SK-N-SH (cell line): ENCODE results near the gene ZNF407. TPM values are rescaled to one million over a fixed set of nuclear protein-coding genes. Genes with fewer than 3 reads are reported as not detected.

ENCODE experiments used
- CTCF ChIA-PET: fragments of 300-600, 350-600 bp; formaldehyde crosslinking; extraction: SDS; loops from one replicate; lab custom pipeline; 2021; lab: Yijun Ruan, JAX
- POLR2A ChIA-PET: fragments of 350-600 bp; sonication (Branson Sonifier 250); formaldehyde crosslinking; extraction: SDS; loops from one replicate; lab custom pipeline; 2020; ENCODE audit warnings: antibody characterized with exemption, inconsistent platforms; lab: Yijun Ruan, JAX
- DNase-seq: peaks from one replicate; pipeline ENCODE4 v3.0.0; 2012
- H2AFZ ChIP-seq: fragments of 200-600 bp; sonication (generic); 2 replicates; pipeline ENCODE4 v1.8.1; 2016; ENCODE audit warnings: antibody characterized with exemption, mild to moderate bottlenecking, low read depth
- H3F3A ChIP-seq: fragments of 200-600 bp; sonication (generic); replicated peaks from 2 replicates; pipeline ENCODE3; 2016; ENCODE audit warnings: antibody characterized with exemption, mild to moderate bottlenecking; ENCODE audit not compliant: insufficient read depth
- H3K27ac ChIP-seq, 2 experiments: fragments of 200-500 bp in 1 of 2; fragments of 200-600 bp in 1 of 2; sonication (Bioruptor generic) in 1 of 2; sonication (generic), shearing (Covaris generic) in 1 of 2; 2 replicates each; pipeline versions ENCODE4 v1.5.1 to v1.6.1; 2014 to 2016; ENCODE audit warnings: low read depth in 2 of 2, inconsistent platforms in 1 of 2, low read length in 1 of 2, mild to moderate bottlenecking in 1 of 2, mixed read lengths in 1 of 2
- H3K27me3 ChIP-seq: fragments of 200-600 bp; sonication (generic), shearing (Covaris generic); 2 replicates; pipeline ENCODE4 v1.6.1; 2016; ENCODE audit warnings: mixed run types; ENCODE audit not compliant: insufficient read depth
- H3K36me3 ChIP-seq, 2 experiments: fragments of 200-500 bp in 1 of 2; fragments of 200-600 bp in 1 of 2; sonication (Bioruptor generic) in 1 of 2; sonication (generic) in 1 of 2; replicated peaks in 1 of 2; 2 replicates each; pipeline versions ENCODE3 to v1.5.1; 2014 to 2016; ENCODE audit warnings: low read length in 1 of 2, mild to moderate bottlenecking in 1 of 2; ENCODE audit not compliant: insufficient read depth in 2 of 2, control insufficient read depth in 1 of 2
- H3K4me1 ChIP-seq, 2 experiments: fragments of 200-500 bp in 1 of 2; fragments of 200-600 bp in 1 of 2; sonication (Bioruptor generic) in 1 of 2; sonication (generic), shearing (Covaris generic) in 1 of 2; 2 replicates each; pipeline versions ENCODE4 v1.5.1 to v1.6.1; 2014 to 2016; ENCODE audit warnings: low read depth in 1 of 2, low read length in 1 of 2, mixed run types in 1 of 2; ENCODE audit not compliant: insufficient read depth in 2 of 2, control insufficient read depth in 1 of 2
- H3K4me2 ChIP-seq: fragments of 200-600 bp; sonication (generic), shearing (Covaris generic); 2 replicates; pipeline ENCODE4 v1.6.1; 2017; ENCODE audit warnings: mixed run types
- H3K4me3 ChIP-seq, 2 experiments: fragments of 200-500 bp in 1 of 2; fragments of 200-600 bp in 1 of 2; sonication (Bioruptor generic) in 1 of 2; sonication (generic), shearing (Covaris generic) in 1 of 2; 2 replicates each; pipeline versions ENCODE4 v1.5.1 to v1.8.1; 2014 to 2016; ENCODE audit warnings: low read depth in 2 of 2, inconsistent platforms in 1 of 2, low read length in 1 of 2, mild to moderate bottlenecking in 1 of 2, mixed read lengths in 1 of 2, moderate library complexity in 1 of 2
- H3K79me2 ChIP-seq: fragments of 200-600 bp; sonication (generic); 2 replicates; pipeline ENCODE4 v1.8.1; 2017; ENCODE audit warnings: mild to moderate bottlenecking; ENCODE audit not compliant: insufficient read depth
- H3K9ac ChIP-seq: fragments of 200-600 bp; sonication (generic); 2 replicates; pipeline ENCODE4 v1.6.1; 2017; ENCODE audit warnings: mixed run types
- H3K9me2 ChIP-seq: fragments of 200-600 bp; sonication (generic); 2 replicates; pipeline ENCODE4 v1.6.1; 2017; ENCODE audit warnings: mixed run types
- H3K9me3 ChIP-seq: fragments of 200-600 bp; sonication (generic); 2 replicates; pipeline ENCODE4 v1.6.1; 2017; ENCODE audit warnings: mixed run types, mild to moderate bottlenecking, moderate library complexity
- H4K20me1 ChIP-seq: fragments of 200-600 bp; sonication (generic); 2 replicates; pipeline ENCODE4 v1.6.1; 2017; ENCODE audit warnings: mild to moderate bottlenecking, mixed run types; ENCODE audit not compliant: insufficient read depth
- CTCF ChIP-seq: fragments of 200-600 bp; sonication (generic); IDR thresholded peaks from 2 replicates; pipeline ENCODE4 v1.6.1; 2017; ENCODE audit warnings: antibody characterized with exemption, mild to moderate bottlenecking, moderate library complexity
- FOSL2 ChIP-seq: IDR thresholded peaks from 2 replicates; pipeline ENCODE4 v1.4.0; 2012; ENCODE audit warnings: low read depth, mild to moderate bottlenecking, moderate library complexity, borderline replicate concordance
- FOXJ3 ChIP-seq: sonication (generic); formaldehyde crosslinking; IDR thresholded peaks from 2 replicates; pipeline ENCODE4 v1.5.1; 2020; ENCODE audit warnings: mild to moderate bottlenecking, missing genetic modification reagents
- FOXM1 ChIP-seq: IDR thresholded peaks from 2 replicates; pipeline ENCODE4 v1.4.0; 2012; ENCODE audit warnings: low read depth, mild to moderate bottlenecking
- MEF2A ChIP-seq: IDR thresholded peaks from 2 replicates; pipeline ENCODE4 v1.4.0; 2012; ENCODE audit warnings: low read depth, borderline replicate concordance
- NFIC ChIP-seq: IDR thresholded peaks from 2 replicates; pipeline ENCODE4 v1.4.0; 2012; ENCODE audit warnings: borderline replicate concordance
- NRF1 ChIP-seq: IDR thresholded peaks from 2 replicates; pipeline ENCODE4 v1.6.1; 2012; ENCODE audit warnings: low read depth, mild to moderate bottlenecking, low read length
- PBX3 ChIP-seq: IDR thresholded peaks from 2 replicates; pipeline ENCODE4; 2012
- RCOR1 ChIP-seq: fragments of 150-350 bp; IDR thresholded peaks from 2 replicates; pipeline ENCODE4 v1.6.1; 2017; ENCODE audit warnings: antibody characterized with exemption, low read length
- RFX5 ChIP-seq: IDR thresholded peaks from 2 replicates; pipeline ENCODE4 v1.6.1; 2012; ENCODE audit warnings: mild to moderate bottlenecking, improper control_type of control experiment, low read length
- RXRA ChIP-seq: IDR thresholded peaks from 2 replicates; pipeline ENCODE4 v1.4.0; 2012; ENCODE audit warnings: low read depth, mild to moderate bottlenecking, borderline replicate concordance
- SMC3 ChIP-seq: IDR thresholded peaks from 2 replicates; pipeline ENCODE4 v1.6.1; 2012; ENCODE audit warnings: low read depth, low read length, improper control_type of control experiment
- TCF12 ChIP-seq: IDR thresholded peaks from 2 replicates; pipeline ENCODE4 v1.4.0; 2012
- TEAD4 ChIP-seq: IDR thresholded peaks from 2 replicates; pipeline ENCODE4 v1.4.0; 2012; ENCODE audit warnings: mild to moderate bottlenecking, borderline replicate concordance; ENCODE audit not compliant: insufficient read depth
- YY1 ChIP-seq: IDR thresholded peaks from 2 replicates; pipeline ENCODE4 v1.4.0; 2012; ENCODE audit warnings: low read depth, mild to moderate bottlenecking
- WGBS: methylation state at CpG from one replicate; pipeline ENCODE4 v1.1.6; 2017; ENCODE audit warnings: low lambda C conversion rate; 5-methylcytosine and 5-hydroxymethylcytosine counted together
- polyA plus RNA-seq, 3 experiments: library from polyadenylated mRNA; depleted of rRNA; stranded (reverse); fragments of >200 nt; gene quantifications; 2 replicates each; pipeline ENCODE4 v1.2.3, GENCODE V29; 2012

ZNF407 gene
- polyA plus RNA-seq, 1 of the 3 experiments (the other 2 are of a cell fraction) = 2.6 TPM

GRCh38 chr18:74635224-74635975 lies 37.7 kb downstream of the ZNF407 start:
- peaks cover 14 to 35% of the 10 kb centered on the region in 2 experiments for H3K36me3 ChIP-seq
- no peaks in the 10 kb centered on the region for H3K9me2 ChIP-seq
- 95% methylated on average over 14 of the region's 15 CpGs for WGBS
- no peaks in the 10 kb centered on the region for H3K79me2 ChIP-seq
- TF ChIP-seq RCOR1 (no peak), NFIC (no peak), NRF1 (no peak), RXRA (no peak), RFX5 (no peak), MEF2A (no peak), FOXJ3 (CRISPR knock-in tag) (no peak)
- H3K4me1 ChIP-seq = no peaks in the 10 kb centered on the region
- H4K20me1 ChIP-seq = no peaks in the 10 kb centered on the region
- no peak for DNase-seq
- no peak overlapping the region for H3K9ac ChIP-seq
- ChIA-PET POLR2A (no interaction called here), CTCF (no interaction called here)
- H3K9me3 ChIP-seq = no peaks in the 10 kb centered on the region
- H3K4me3 ChIP-seq = no peak overlapping the region
- no peaks in the 10 kb centered on the region for H3F3A ChIP-seq
- no peak overlapping the region for H3K27ac ChIP-seq
- H2AFZ ChIP-seq = no peak overlapping the region
- H3K4me2 ChIP-seq = no peak overlapping the region
- H3K27me3 ChIP-seq = no peaks in the 10 kb centered on the region

GRCh38 chr18:74637070-74637469 lies 39.4 kb downstream of the ZNF407 start:
- H3K4me2 ChIP-seq = no peak overlapping the region
- H3K27me3 ChIP-seq = no peaks in the 10 kb centered on the region
- no peak overlapping the region for H3K9ac ChIP-seq
- TF ChIP-seq CTCF = no peak
- no peak for TF ChIP-seq FOSL2
- no peak for TF ChIP-seq NRF1
- TF ChIP-seq RXRA = no peak
- TF ChIP-seq PBX3 = no peak
- no peak for TF ChIP-seq SMC3
- no peak for TF ChIP-seq YY1
- TF ChIP-seq TEAD4 = no peak
- TF ChIP-seq FOXM1 = no peak
- no peak for TF ChIP-seq TCF12
- no peaks in the 10 kb centered on the region for H3F3A ChIP-seq
- no peaks in the 10 kb centered on the region for H3K4me1 ChIP-seq
- H3K9me3 ChIP-seq = no peaks in the 10 kb centered on the region
- H3K27ac ChIP-seq = no peak overlapping the region
- POLR2A ChIA-PET = no interaction called here
- DNase-seq = no peak
- H3K36me3 ChIP-seq = peaks cover 11 to 26% of the 10 kb centered on the region in 2 experiments
- no peaks in the 10 kb centered on the region for H3K9me2 ChIP-seq
- H2AFZ ChIP-seq = no peak overlapping the region
- H3K79me2 ChIP-seq = no peaks in the 10 kb centered on the region
- H3K4me3 ChIP-seq = no peak overlapping the region
- WGBS = 95% methylated on average over 1 of the region's 1 CpG
- H4K20me1 ChIP-seq = no peaks in the 10 kb centered on the region
- CTCF ChIA-PET = interaction anchor here (1.5 kb wide), 1 partner anchor 1620 kb away, joined by 4 read pairs; no protein-coding TSS in a partner anchor
